DMS 273 treated with DMSO at 0.1 percent for 48 hours (cell line): ENCODE results near the gene TLX3.
"Not testable (repeated sequence)": the region's sequence is repeated elsewhere in the genome, so short reads cannot be mapped to it uniquely, and the experiment has no call there.

ENCODE experiments used
- DNase-seq: peaks from one replicate; lab custom pipeline; 2025; lab: John Stamatoyannopoulos, UW

Gene TLX3

DNA sequence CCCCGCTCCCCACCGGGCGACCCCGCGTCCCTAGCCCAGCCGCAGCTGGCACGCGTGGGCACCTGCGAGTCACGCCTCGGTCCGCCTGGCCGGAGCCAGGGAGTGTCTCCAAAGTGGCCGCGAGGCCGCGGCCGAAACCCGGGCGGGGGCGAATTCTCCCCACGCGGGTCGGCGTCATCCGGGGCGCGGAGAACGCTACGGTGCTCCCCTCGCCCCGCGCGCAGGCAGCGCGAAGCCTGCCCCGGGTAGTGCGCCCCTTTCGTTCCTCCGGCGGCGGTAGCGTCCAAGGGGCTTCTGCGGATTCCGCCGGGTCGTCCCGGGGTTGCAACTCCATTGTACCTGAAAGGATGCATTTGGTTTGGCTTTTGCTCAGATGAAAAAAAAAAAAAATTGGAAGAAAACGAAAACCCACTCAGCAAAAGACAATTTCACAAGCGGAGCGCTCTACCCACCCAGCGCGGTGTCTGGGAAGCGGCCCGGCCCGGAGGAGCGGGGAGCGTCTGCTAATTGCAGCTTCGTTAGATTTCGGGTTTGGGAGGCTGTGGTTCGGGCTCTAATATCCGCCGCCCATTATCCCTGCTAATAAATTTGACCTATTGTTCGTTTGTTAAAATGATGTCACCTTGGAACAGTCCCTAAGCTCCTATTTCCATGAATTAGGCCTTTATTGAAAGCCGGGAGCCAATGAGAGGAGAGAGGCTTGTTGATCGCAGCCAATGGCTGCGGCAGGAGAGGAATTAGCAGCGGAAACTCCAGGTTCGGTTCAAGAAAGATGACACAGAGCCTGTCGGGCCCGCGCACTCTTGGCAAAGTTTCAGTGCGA is at the start of gene TLX3:
TSS of gene TLX3 (plus strand) at position 796 of the 823 bp plus-strand sequence. CDS start 118 bp downstream, outside the sequence.
- DNase-seq: no peak

DNA sequence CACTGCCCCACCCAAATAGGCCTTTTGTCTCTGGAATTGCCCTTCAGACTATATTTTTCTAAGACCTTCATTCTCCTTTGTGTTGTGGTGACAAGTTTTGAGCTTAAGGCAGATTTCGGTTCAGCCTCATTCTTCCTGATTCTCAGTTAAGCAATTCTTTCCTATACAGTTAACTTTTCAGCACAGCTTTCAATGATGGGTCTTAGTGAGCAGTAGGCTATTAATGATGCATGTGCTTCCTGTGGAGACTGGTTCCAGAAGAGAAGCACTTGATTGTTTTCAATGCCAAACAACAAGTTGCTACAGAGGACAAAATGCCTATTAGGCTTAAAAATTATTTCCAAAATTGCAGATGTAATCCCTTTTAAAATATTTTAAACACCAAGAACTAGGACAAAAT is 47.7 kb upstream of the TLX3 start:
- no peak for DNase-seq

DNA sequence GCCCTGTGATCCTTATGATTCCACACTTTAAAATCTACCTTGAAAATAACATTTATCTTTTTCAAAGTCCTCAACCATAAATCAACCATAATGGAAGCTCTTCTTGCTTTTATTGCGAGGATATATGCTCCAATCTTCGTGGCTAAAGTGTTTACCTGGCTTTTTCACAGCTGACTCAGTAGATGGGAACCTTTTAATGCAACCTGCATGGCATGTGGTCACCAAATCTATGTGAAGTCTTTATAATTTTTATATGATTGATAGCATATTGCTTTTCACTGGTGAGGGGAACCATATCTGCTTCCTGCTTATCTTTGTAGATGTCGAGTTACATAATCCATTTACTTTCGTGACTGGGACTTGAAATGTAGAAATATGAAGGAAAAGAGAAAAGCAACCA is 47.1 kb upstream of the TLX3 start:
- DNase-seq: no peak

DNA sequence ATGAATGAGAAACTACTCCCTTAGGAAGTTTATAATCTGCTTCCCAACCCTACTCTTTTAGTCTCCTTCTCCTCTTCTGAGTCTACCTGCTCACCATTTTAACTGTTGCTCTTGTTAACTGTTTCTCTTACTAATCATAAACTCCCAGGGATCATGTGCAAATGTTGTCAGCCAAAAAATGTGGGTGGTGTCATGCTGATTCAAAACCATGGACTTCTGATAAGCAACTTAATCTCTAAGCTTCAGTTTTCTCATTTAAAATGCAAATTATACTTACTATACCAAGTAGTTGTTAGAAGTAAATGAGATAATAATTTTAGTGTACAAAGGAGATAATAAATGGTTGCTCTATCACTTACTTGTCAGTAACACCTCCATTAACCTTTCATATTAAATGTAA is 45.9 kb upstream of the TLX3 start:
- DNase-seq: no peak

DNA sequence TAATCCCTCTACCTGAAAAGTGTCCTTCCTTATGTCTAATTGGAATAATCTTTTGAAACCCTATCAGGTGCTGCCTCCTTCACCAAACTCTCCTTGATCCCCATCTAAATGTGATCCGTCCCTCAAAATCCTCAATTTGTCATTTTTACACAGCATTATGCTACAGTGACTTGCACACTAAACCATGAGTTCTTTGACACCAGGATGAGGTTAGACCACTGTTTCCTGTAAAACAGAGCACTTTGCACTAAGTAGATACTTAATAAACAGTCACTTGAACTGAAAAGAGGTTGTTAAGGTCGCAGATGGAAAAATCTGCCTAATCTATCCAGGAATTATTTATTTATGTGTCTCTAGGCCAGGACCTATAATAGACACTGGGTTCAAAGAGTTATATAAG is 44.2 kb upstream of the TLX3 start:
- DNase-seq: no peak

DNA sequence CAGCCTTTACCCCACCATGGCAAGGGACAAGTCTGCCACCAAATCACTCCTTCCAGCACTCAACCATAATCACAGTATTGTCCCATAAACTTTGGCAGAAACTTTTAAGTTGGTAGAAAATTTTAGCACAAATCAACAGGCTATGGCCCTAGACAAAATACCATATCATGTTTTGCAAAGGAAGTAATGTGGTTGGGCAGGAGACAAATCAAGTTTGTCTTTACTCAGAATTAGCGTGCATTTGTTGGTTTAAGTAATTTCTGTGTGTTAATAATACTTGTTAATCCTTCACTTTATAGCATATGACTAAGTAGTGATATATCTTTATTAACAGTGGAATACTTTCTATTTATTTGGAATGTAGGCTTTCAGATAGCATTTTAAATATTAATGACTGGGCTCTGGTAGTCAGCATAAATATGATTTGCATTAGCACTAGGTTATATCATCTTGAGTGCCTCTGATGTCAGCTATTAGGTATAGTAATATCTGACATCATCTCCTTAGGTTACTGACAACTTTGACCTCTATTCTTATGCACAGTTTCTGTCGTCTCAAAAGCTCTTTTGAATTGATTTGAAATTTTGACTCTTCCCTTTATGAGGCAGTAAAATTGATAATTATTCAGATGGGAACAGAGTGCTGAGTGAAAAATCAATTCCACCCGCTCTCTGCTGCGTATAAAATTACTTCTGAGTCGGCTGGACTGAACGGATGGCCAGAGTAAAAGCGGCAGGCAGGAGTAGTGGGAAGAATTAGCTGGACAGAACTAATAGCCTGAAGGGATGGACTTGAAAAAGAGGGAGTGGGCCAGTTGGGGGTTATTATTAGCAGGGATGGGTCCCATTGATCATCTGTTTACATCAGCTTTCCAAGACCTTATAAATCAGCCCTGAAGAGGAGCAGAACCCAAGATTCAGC is 40.1 kb upstream of the TLX3 start:
- DNase-seq: no peak

DNA sequence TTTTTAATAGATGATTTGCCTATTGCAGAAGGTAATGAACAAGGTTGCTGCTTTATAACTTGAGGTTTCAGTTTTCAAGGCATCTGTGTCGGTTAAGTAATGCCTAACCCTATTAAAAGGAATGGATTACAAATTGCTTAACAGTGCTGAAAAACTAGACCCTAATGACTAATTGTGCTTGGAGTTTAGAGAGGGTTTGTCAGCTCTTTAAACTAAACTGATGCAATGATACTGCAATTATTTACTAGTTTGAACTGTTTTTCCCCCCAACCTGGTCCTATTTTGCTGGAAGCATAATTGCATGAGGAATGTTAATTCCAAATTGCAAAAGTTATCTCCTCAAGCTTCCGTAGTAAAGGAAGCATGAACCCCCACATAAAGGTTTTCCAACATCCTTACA is 39.3 kb upstream of the TLX3 start:
- DNase-seq: no peak

DNA sequence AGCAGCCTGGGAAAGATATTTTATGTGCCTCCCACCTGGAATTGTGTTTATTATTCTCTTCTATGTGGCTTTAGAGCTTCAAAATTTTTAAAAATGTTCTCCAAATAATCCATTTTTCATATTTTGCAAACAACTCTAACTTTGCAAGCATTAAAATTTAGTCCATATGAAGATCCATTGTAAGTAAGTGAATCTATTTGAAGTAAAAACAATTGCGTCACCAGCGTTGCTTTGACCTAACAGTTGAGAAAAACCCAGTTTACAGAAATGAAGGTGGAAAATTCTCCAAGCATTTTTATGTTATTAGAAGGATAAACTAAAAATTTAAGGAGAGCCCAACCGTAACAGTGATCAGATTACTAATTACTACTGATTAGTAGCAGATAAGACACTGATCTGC is 38.9 kb upstream of the TLX3 start:
- DNase-seq: no peak

DNA sequence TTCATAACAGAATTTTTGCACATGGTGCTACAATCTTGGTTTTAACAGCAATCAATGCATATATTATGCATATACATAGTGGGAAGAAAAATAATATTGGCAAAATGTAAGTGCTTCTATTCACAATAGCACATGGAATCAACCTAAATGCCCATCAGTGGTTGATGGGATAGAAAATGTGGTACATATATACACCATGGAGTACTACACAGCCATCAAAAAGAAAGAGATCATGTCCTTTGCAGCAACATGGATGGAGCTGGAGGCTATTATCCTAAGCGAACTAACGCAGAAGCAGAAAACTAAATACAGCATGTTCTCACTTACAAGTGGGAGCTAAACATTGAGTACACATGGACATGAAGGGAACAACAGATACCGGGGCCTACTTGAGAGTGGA is 37.2 kb upstream of the TLX3 start:
- DNase-seq: no peak

DNA sequence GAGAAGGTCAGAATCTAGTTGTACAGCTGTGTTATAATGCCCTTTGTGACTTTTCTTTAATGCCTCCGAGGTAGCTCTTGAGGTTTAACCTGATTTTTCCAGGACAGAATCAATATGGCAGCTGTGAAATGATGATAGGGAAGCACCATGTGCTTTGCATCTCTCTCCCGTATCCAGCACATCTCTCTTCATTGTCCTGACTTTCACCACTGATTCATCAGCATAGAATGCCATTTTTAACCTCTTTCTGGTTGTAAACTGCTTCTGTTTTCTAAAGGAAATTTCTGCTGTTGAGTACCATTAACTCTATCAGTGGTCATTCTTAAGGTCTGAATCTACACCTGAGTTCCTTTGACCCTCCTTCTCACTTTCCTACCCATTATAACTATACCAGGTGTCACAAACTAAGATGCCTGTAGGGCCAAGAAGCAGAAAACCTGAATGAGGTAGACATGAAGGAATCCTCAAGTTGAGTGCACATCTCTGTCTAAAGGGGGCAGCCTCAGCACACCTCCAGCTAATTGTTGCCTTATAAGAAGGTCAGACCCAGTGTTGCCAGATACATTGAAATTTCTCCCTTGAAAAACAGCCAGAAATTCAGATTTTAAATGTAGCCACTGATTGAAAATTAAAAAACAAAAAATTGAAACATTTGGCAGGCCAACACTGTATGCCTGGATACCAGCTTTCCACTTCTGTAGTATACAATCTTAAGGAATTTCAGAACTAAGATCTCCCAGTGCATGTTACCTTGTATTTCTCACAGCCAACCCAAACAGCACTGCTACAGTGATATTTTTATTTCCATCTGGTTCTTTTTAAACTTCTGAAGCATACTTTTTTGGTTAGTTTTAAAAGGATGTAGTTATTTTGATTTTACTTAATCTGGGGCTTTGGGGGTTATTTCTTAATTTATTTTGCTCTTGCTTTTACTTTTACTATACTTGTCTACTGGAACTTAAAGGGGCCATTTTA is 35.8 kb upstream of the TLX3 start:
- DNase-seq: no peak

DNA sequence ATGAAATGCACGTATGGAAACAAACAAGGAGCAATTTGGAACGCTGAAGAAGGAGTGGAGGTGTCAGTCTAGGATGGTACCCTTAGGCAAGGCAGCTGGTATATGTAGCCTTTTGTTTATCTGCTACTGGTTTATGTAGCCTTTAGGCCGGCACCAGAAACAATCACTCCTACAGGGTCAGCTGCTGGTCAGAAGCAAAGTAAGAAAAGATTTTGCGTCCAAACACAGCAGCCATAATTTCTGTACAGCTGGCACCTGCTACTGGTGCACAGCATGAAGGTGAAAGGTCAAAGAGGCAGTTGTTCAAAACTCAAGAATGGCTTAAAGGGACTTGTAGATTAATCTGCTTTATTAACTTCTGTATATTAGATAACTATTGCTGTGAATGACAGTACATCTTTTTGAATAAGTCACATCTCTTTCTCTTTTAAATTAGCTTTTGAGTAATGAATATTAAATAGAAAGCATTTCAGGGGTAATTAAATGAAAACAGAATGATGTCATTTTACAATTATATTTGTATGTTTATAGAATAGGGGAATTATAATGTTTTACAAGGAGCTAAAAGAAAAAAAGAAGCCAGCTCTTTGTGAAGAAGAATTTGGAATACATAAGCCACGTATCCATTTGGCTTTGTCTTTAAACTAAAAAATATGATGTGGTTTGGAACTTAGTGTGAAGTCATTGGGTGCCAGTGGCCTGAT is 33.1 kb upstream of the TLX3 start:
- no peak for DNase-seq

DNA sequence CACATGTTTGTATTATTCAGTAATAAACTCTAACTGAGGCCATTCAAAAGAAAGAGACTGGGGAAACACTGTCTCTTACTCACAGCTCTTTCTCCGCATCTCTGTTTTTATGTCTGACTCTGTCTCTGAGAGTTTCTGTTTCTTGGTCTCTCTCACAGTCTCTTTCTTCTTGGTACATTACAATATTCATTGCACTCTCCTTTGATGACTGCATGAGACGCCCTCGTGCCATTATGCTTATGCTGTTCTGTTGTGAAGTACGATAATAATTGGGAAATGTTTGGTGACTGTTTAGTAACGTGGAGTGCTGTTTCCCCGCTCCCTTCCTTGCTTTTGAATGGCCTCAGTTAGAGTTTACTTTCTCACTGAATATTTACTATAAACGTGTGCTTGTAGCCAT is 25.3 kb upstream of the TLX3 start:
- no peak for DNase-seq

DNA sequence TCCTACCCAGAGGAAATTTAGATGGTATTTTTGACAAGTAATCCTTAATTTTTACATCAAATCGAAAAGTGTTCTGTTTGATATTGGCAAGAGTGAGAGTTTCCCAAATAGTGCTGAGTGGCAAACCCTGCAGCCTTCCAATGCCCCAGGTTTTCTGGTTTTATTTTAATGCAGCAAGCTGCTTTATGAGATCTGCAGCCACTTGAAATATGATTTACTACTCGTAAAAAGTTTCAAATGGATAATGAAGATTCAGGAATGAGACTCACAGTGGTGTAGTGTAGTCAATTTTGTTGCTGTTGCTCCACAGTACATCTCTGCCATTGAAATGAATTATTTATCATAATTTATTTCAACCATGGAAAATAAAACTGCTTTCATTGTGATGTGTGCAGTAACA is 23.6 kb upstream of the TLX3 start:
- DNase-seq: no peak

DNA sequence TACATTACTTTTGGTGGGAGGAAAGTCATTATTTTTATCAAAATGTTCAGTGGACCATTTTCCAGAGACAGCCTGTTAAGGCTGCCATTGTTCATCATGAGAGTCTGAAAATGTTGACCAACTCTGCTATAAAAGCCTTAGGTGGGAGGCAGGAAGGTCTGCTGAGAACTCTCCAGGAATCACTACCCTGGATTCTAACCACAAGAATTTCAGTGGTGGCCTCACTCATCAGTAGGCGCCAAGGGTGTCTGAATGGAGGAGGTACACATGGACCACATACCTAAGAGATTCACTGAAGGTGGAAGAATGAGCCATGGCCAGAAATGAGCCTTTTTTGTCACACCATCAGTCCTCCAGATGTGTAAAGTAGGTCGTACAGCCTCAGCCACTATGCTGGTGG is 21.0 kb upstream of the TLX3 start:
- no peak for DNase-seq

DNA sequence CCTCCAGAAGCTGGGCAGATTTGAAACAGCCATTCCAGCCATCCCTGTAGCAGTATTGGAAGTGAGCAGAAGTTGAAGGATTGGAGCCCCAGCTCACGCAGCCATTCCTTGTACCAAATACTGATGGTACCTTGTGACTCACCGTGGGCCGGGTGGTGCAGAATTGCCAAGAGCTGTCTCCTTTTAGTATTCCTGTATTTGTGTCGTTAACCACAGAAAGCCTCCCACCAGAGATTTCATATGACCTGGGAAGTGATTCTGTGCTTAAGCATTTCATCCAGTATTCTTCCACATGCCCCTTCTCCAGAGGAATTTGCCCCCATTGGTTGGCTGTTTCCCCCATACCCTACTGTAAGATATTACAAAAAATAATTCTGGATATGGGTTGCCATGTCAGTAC is 17.7 kb upstream of the TLX3 start:
- DNase-seq: no peak

DNA sequence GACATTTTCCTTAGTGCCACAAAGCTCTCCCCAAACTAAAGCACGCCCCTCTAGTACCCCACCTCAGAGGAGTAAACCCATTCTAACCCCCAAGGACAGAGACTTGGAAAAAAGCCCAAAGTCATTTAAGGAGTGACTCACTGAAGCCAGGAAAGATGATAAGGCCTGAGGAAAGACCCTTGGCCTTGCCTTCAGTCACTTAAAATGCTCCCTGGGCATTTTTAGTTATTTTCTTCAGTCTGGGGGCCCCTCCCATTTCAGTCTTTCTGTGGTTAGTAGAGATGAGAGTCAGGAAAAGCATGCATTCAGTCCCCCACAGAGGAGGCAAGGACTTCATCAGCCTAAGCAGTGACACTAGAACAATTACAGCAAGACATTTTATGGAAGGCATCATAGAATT is 13.7 kb upstream of the TLX3 start:
- no peak for DNase-seq

DNA sequence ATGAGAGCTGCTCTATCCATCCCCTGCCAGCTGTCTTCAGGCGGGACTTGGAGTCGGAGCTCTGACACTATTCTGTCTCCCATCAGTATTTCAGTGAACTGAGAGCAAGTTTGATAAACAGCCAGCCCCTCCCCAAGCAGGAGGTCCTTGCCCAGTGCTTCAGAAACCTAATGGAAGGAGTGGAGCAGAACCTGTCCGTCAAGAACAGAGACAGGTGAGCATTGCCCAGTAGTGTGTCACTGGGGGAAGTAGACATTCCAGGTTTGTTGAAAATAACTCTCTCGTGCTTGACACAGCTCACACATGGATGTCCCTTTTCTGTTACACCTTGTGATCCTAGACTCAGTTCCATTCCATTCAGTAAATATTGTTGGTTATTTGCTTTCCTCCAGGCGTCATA is 13.2 kb upstream of the TLX3 start:
- DNase-seq: no peak

DNA sequence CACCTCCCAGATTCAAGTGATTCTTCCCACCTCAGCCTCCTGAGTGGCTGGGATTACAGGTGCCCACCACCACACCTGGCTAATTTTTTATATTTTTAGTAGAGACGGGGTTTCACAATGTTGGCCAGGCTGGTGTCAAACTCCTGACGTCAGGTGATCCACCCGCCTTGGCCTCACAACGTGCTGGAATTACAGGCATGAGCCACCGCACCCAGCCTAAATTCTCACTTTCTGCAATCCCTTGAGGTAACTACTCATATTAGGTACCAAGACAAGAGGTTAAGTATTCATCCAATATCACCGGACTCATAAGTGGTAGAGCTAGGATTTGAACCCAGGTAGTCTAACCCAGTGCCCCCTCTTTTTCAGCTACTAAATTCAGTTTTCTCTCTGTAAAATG is 11.1 kb upstream of the TLX3 start:
- not testable (repeated sequence) for DNase-seq

DNA sequence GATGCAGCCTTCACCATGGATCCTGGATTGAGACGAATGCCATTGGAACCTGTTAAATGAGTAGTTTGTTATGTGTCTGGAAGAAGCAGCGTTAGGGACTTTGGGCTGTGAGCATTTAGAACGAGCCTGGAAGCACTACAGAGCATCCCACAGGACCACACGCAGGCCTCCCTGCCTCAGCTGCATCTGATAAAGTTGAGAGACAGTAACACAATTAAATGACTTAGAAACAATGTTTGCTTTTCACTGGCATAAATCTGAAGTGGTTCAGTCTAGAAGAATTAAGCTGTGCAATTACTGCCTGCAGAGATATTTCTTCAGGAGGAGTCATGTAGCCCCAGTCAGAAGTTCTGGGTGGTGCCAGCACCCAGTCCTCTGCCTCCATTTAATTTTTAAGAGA is 9.8 kb upstream of the TLX3 start:
- no peak for DNase-seq

DNA sequence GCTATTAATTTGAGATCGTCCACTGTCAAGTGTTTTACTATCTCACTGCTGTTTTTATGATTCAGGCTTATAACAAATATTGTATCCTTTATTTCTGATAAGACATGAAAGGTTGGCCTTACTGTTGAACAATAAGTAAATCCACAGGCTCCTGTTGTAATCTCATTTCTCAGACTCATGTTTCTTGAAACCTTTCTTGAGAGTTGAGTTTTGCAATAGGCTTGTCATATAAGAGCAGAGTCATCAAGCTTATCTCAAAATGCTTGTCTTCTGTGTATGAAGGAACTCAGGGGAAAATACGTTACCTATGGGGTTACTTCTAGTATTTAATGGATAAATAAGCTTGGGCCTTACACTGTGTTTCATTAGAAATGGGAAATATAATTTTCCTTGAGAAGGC is 9.2 kb upstream of the TLX3 start:
- no peak for DNase-seq

DNA sequence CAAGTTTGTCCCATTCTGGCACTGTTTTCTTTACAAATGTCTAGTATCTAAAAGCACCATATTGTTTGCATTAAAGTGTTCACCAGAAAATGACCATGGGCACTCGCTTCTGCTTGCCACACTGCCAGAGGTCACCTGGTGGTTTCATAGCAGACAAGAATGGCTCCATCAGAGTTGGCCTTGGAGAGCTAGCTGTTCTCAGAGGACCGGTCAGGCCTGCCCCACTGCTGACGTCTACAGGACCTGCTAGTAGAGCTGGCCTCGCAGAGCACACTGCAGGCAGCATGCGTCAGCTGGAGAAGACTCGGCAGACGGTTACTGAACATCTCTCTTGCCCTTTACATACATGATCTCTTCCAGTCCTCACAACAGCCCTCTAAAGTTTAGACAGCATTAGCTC is 8.7 kb upstream of the TLX3 start:
- DNase-seq: no peak
